ENCODE results near the gene SNX7.

DNA sequence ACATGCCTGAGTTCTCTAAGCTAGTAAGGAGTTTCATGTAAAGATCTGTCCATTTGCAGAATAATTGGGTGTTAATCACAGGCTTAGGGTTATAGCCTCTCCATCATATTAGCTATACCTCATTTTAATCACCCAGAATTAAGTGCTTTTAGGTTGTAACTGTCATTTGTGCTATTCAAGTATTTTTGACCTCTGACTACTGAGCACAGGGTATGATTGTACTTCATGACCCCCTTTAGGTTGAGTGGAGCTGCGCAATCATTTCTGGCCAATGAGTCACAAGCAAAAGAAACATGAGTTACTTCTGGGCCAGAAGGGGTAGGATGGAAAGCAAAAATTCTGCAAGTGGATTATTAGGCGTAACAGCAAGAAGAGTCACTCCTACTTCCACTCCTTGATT lies 8.4 kb upstream of the SNX7 start:
- TF ChIP-seq, protein P1, sequence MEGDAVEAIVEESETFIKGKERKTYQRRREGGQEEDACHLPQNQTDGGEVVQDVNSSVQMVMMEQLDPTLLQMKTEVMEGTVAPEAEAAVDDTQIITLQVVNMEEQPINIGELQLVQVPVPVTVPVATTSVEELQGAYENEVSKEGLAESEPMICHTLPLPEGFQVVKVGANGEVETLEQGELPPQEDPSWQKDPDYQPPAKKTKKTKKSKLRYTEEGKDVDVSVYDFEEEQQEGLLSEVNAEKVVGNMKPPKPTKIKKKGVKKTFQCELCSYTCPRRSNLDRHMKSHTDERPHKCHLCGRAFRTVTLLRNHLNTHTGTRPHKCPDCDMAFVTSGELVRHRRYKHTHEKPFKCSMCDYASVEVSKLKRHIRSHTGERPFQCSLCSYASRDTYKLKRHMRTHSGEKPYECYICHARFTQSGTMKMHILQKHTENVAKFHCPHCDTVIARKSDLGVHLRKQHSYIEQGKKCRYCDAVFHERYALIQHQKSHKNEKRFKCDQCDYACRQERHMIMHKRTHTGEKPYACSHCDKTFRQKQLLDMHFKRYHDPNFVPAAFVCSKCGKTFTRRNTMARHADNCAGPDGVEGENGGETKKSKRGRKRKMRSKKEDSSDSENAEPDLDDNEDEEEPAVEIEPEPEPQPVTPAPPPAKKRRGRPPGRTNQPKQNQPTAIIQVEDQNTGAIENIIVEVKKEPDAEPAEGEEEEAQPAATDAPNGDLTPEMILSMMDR (IDR thresholded peaks at IDR 0.05 in 2 of 3, conservative IDR thresholded peaks at IDR 0.05 in 1 of 3; ENCODE audit: borderline replicate concordance in 1 of 3, insufficient read depth in 1 of 3, low read depth in 2 of 3, low read length in 2 of 3) = no peak
- no peak for TF ChIP-seq POLR2A (IDR thresholded peaks at IDR 0.05; ENCODE audit: borderline replicate concordance, extremely low read depth, insufficient read depth, insufficient read length)
- TF ChIP-seq, protein P2, sequence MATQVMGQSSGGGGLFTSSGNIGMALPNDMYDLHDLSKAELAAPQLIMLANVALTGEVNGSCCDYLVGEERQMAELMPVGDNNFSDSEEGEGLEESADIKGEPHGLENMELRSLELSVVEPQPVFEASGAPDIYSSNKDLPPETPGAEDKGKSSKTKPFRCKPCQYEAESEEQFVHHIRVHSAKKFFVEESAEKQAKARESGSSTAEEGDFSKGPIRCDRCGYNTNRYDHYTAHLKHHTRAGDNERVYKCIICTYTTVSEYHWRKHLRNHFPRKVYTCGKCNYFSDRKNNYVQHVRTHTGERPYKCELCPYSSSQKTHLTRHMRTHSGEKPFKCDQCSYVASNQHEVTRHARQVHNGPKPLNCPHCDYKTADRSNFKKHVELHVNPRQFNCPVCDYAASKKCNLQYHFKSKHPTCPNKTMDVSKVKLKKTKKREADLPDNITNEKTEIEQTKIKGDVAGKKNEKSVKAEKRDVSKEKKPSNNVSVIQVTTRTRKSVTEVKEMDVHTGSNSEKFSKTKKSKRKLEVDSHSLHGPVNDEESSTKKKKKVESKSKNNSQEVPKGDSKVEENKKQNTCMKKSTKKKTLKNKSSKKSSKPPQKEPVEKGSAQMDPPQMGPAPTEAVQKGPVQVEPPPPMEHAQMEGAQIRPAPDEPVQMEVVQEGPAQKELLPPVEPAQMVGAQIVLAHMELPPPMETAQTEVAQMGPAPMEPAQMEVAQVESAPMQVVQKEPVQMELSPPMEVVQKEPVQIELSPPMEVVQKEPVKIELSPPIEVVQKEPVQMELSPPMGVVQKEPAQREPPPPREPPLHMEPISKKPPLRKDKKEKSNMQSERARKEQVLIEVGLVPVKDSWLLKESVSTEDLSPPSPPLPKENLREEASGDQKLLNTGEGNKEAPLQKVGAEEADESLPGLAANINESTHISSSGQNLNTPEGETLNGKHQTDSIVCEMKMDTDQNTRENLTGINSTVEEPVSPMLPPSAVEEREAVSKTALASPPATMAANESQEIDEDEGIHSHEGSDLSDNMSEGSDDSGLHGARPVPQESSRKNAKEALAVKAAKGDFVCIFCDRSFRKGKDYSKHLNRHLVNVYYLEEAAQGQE (IDR thresholded peaks at IDR 0.05; ENCODE audit: low read depth) = no peak
- TF ChIP-seq, protein P3, sequence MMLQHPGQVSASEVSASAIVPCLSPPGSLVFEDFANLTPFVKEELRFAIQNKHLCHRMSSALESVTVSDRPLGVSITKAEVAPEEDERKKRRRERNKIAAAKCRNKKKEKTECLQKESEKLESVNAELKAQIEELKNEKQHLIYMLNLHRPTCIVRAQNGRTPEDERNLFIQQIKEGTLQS (IDR thresholded peaks at IDR 0.05) = no peak
- no peak for TF ChIP-seq FOSL1 (IDR thresholded peaks at IDR 0.05; ENCODE audit: low read depth)
- TF ChIP-seq EGR1 (IDR thresholded peaks at IDR 0.05; ENCODE audit: low read depth) = no peak
- no peak for TF ChIP-seq EZH2phosphoT487 (IDR thresholded peaks at IDR 0.05; ENCODE audit: borderline replicate concordance)
- TF ChIP-seq ZNF274 (IDR thresholded peaks at IDR 0.05; ENCODE audit: low read depth, low read length) = no peak
- TF ChIP-seq CEBPB (IDR thresholded peaks at IDR 0.05; ENCODE audit: low read depth) = no peak
- TF ChIP-seq SRF (IDR thresholded peaks at IDR 0.05; ENCODE audit: low read depth) = no peak
- no peak for TF ChIP-seq RAD21 (IDR thresholded peaks at IDR 0.05; ENCODE audit: low read depth)
- no peak for TF ChIP-seq POLR2AphosphoS5 (IDR thresholded peaks at IDR 0.05; ENCODE audit: low read depth, low read length)

All from HCT116 (cell line).